Nephron (organoid): Measurements from ENCODE around the gene CCDC12.
A peak's percentile ranks its signal among the peaks of the same experiment; 100 is the strongest.

Experiments used
- H3K27ac Mint-ChIP-seq, 3 experiments: 2 replicates each; pipeline ENCODE4 v1.8.0; 2020; ENCODE audit warnings: mixed read lengths in 3 of 3, mild to moderate bottlenecking in 2 of 3, moderate library complexity in 1 of 3
- H3K27me3 Mint-ChIP-seq: 2 replicates; pipeline ENCODE4 v1.8.0; 2021; ENCODE audit warnings: low read depth, mild to moderate bottlenecking, moderate library complexity, mixed read lengths
- H3K36me3 Mint-ChIP-seq: 2 replicates; pipeline ENCODE4 v1.8.0; 2020; ENCODE audit warnings: low read depth, mixed read lengths
- H3K4me1 Mint-ChIP-seq: 2 replicates; pipeline ENCODE4 v1.8.0; 2020; ENCODE audit warnings: mixed read lengths
- H3K4me3 Mint-ChIP-seq, 3 experiments: 2 replicates each; pipeline ENCODE4 v1.8.0; 2020; ENCODE audit warnings: mild to moderate bottlenecking in 3 of 3, mixed read lengths in 3 of 3, moderate library complexity in 2 of 3
- H3K9me3 Mint-ChIP-seq: 2 replicates; pipeline ENCODE4 v1.8.0; 2020; ENCODE audit warnings: mixed read lengths
- TF ChIP-seq, protein P1 (sequence below), 3 experiments: fragments of 200-600 bp; sonication (generic); IDR thresholded peaks; one replicate each; pipeline ENCODE4 v1.5.0; 2021; ENCODE audit warnings: antibody characterized with exemption in 3 of 3; ENCODE audit not compliant: unreplicated experiment in 3 of 3

CCDC12 gene

DNA sequence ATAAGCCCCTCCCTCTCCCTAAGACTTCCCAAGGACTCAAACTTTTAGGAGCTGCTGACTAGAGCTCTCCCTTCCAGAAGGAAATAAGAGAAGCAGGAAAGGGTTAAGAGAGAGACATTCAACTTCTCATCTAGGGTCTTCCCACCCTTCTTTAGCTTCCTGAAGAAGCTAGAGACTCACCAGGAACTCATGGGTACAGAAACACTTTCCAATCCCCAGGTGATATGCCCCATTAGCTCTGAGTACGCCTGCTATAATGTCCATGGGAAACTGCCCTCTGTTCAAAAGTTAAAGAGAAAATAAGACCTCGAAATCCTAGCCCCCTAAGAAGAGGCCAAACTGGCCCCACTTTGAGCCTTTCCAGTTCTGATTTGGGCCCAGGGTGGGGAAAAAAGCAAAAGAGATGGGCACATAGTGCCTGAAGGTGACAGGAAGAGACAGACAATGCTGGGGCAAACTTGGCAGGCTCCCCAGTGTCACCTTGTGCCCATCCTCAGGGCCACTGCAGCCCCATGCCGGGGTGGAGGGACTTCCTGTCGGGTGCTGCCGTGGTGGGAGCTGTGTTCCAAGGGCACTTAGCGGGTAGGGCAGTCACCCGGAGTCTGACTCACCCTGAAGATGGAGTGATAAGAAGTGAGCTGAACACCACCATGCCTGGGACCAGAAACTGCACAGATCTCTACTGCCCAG is 29.5 kb downstream of the CCDC12 start:
- no peaks in the 10 kb centered on the region for H3K27me3 Mint-ChIP-seq
- H3K27ac Mint-ChIP-seq: peak overlapping the region; percentile 49 to 97 (median 96)
- H3K36me3 Mint-ChIP-seq: peaks cover 28% of the 10 kb centered on the region
- TF ChIP-seq, protein P1, sequence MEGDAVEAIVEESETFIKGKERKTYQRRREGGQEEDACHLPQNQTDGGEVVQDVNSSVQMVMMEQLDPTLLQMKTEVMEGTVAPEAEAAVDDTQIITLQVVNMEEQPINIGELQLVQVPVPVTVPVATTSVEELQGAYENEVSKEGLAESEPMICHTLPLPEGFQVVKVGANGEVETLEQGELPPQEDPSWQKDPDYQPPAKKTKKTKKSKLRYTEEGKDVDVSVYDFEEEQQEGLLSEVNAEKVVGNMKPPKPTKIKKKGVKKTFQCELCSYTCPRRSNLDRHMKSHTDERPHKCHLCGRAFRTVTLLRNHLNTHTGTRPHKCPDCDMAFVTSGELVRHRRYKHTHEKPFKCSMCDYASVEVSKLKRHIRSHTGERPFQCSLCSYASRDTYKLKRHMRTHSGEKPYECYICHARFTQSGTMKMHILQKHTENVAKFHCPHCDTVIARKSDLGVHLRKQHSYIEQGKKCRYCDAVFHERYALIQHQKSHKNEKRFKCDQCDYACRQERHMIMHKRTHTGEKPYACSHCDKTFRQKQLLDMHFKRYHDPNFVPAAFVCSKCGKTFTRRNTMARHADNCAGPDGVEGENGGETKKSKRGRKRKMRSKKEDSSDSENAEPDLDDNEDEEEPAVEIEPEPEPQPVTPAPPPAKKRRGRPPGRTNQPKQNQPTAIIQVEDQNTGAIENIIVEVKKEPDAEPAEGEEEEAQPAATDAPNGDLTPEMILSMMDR (IDR thresholded peaks at IDR 0.05; ENCODE audit: unreplicated experiment in 3 of 3): no peak
- H3K4me1 Mint-ChIP-seq: peaks cover 54% of the 10 kb centered on the region
- H3K4me3 Mint-ChIP-seq: peak overlapping the region in 2 of 3 experiments; percentile 25 to 29
- H3K9me3 Mint-ChIP-seq: no peaks in the 10 kb centered on the region

DNA sequence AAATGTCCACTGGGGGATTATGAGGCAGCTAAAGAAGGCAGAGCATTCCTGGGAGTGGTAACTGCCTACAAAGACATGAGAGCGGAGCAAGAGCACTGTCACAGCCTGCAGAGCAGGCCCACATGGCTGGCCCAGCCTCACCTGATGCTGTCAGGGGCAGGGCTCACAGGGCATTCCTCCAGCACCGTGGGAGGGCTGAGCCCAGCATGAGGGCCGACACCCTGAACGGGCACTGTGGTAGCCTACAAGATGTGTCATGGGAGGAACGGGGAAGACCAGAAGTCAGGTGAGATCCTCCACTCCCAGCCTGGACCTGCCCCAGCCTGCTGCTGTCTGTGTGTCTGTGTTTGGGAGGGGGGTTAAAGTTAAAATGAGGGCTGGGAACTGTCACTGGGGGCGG is 30.1 kb downstream of the CCDC12 start:
- peak overlapping the region in 1 of 3 experiments; percentile 25 for H3K4me3 Mint-ChIP-seq
- H3K36me3 Mint-ChIP-seq: peaks cover 28% of the 10 kb centered on the region
- no peaks in the 10 kb centered on the region for H3K9me3 Mint-ChIP-seq
- no peaks in the 10 kb centered on the region for H3K27me3 Mint-ChIP-seq
- TF ChIP-seq, protein P1 (IDR thresholded peaks at IDR 0.05; ENCODE audit: unreplicated experiment in 3 of 3): no peak
- peaks cover 54% of the 10 kb centered on the region for H3K4me1 Mint-ChIP-seq
- peak overlapping the region; percentile 49 to 97 (median 96) for H3K27ac Mint-ChIP-seq

DNA sequence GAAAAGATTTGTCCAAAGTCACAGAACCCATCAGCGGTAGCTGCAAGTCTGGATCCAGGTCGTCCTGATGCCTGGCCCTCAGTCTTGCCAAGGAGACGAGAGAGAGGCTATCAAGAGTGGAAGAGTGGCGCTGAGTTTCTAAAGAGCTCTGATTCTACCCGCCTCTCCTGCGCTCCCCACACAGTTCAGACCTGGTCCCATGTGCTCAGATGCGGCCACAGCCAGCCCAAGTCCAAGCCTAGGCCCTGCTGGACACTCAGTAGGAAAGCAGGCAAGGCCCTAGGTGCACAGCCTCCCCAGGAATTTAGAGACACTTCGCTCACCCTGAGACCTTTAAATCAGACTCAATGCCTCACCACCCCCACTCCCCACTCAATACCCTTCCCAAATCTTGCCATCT is 32.4 kb downstream of the CCDC12 start:
- TF ChIP-seq, protein P1 (IDR thresholded peaks at IDR 0.05; ENCODE audit: unreplicated experiment in 3 of 3): no peak
- Mint-ChIP-seq H3K4me1 (peaks cover 68% of the 10 kb centered on the region), H3K27me3 (no peaks in the 10 kb centered on the region), H3K9me3 (no peaks in the 10 kb centered on the region), H3K4me3 (no peak overlapping the region), H3K36me3 (peaks cover 43% of the 10 kb centered on the region), H3K27ac (peak overlapping the region; percentile 49 to 97 (median 92))

DNA sequence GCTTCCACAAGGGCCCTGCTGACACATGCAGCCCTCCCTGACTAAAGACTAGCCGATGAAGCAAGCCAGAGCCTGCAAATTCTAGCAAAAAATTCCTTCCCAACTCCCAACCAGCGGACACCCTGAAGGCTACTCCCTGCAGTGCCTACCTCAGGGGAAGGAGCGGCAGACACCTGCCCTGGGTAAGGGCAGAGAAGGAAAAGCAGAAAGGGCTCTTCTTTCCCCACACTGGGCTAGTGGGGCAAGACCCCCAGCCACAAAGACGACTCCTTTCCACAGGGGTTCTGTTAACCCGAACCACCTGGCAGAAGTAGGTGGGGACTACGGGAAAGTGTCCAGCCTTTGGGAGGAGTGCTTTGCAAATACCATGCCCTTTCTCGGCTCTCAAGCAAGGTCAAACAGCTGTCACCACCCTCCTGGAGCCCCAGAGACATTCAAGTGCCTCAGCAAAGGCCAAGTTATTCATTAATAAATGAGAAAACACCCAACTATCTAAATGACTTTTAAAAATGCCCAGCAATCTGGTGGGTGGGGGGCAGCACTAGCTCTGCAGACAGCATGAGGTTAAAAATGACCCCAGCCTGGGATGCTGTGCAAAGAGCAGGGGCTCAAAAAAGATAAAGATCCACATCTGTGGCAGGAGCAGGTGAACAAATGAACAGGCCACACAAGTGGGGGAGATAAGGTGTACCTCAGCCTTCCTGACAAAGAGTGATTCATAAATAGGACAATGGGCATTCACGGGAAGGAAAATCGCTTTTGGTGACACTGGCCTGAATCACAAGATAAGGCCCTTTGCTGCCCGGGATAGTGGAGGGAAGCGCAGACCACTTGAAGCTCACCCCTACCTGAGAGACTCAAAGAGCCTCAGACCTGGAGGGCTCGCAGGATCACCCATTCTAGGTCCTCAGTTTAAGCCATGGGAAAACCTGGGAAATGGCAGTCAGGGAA is 33.0 kb downstream of the CCDC12 start:
- H3K4me3 Mint-ChIP-seq: peak overlapping the region in 1 of 3 experiments; percentile 51
- peaks cover 66% of the 10 kb centered on the region for H3K4me1 Mint-ChIP-seq
- H3K27ac Mint-ChIP-seq: peak overlapping the region; percentile 49 to 97 (median 92)
- H3K9me3 Mint-ChIP-seq: no peaks in the 10 kb centered on the region
- H3K36me3 Mint-ChIP-seq: peaks cover 44% of the 10 kb centered on the region
- no peaks in the 10 kb centered on the region for H3K27me3 Mint-ChIP-seq
- TF ChIP-seq, protein P1 (IDR thresholded peaks at IDR 0.05; ENCODE audit: unreplicated experiment in 3 of 3): no peak

DNA sequence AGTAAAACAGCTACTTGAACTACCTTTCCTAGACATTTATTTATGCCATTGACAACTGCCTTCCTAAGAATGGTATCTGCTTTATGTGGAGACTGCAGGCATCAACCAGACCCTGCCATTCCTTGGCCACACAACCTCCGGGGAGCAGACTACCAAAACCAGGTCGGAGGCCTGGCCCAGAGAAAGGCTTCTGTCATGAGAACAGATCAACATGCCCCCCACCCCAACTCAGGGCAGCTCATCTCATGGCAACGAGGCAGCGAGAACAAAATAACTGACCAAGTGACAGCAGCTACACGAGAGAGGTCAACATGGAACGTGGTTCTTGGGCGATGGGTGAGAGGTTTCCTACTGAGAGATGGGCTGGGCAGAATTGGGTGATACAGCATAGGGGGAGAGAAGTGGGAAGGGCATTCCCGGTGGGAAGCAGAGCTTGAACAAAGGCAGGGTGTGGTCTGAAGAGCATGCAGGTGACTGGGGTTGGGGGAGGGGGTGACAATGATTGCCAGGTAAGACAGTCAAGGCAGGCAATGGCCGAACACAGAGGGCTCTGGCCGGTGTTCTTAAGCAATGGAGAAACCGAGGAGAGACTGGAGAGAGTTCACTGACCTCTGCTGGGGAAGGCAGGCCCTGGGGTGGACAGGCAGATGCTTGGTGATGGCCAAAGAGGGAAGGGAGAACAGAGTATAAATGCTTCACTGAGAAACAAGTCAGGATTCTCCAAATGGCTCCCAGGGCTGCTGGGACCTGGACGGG is 33.9 kb downstream of the CCDC12 start:
- TF ChIP-seq, protein P1 (IDR thresholded peaks at IDR 0.05; ENCODE audit: unreplicated experiment in 3 of 3): no peak
- Mint-ChIP-seq H3K27ac (peak overlapping the region; percentile 49 to 97 (median 92)), H3K36me3 (peaks cover 44% of the 10 kb centered on the region), H3K4me3 (peak overlapping the region in 2 of 3 experiments; percentile 16 to 51), H3K9me3 (no peaks in the 10 kb centered on the region), H3K4me1 (peaks cover 58% of the 10 kb centered on the region), H3K27me3 (no peaks in the 10 kb centered on the region)
